Measurements from ENCODE around the gene ADCY4.
"Not testable (repeated sequence)": the region's sequence is repeated elsewhere in the genome, so short reads cannot be mapped to it uniquely, and the experiment has no call there.

Gene ADCY4

GRCh38 chr14:24366721-24367513, 32.0 kb upstream of the ADCY4 start:
- DNase-seq = peak; percentile 35

- no peak for DNase-seq
Measured at GRCh38 chr14:24366413-24366720, 31.5 kb upstream of the ADCY4 start.

GRCh38 chr14:24365600-24366412, 30.9 kb upstream of the ADCY4 start:
- peak; percentile 75 for DNase-seq

- no peak for DNase-seq
Measured at GRCh38 chr14:24364841-24365240, 30.0 kb upstream of the ADCY4 start.

- no peak for DNase-seq
Measured at GRCh38 chr14:24363401-24363800, 28.5 kb upstream of the ADCY4 start.

GRCh38 chr14:24362241-24362960, 27.5 kb upstream of the ADCY4 start:
- DNase-seq = no peak

- DNase-seq = no peak
Measured at GRCh38 chr14:24361326-24361725, 26.5 kb upstream of the ADCY4 start.

GRCh38 chr14:24360281-24360680, 25.4 kb upstream of the ADCY4 start:
- DNase-seq = no peak

- DNase-seq = no peak
Measured at GRCh38 chr14:24356208-24356607, 21.3 kb upstream of the ADCY4 start.

- DNase-seq = no peak
Measured at GRCh38 chr14:24355009-24355408, 20.1 kb upstream of the ADCY4 start.

GRCh38 chr14:24354482-24354825, 19.6 kb upstream of the ADCY4 start:
- not testable (repeated sequence) for DNase-seq

GRCh38 chr14:24353559-24354481, 18.9 kb upstream of the ADCY4 start:
- no peak for DNase-seq

- no peak for DNase-seq
Measured at GRCh38 chr14:24351517-24351916, 16.6 kb upstream of the ADCY4 start.

- no peak for DNase-seq
Measured at GRCh38 chr14:24349742-24350141, 14.9 kb upstream of the ADCY4 start.

GRCh38 chr14:24348186-24348585, 13.3 kb upstream of the ADCY4 start:
- DNase-seq = no peak

- DNase-seq = no peak
Measured at GRCh38 chr14:24347134-24347533, 12.3 kb upstream of the ADCY4 start.

GRCh38 chr14:24343795-24344660, 9.2 kb upstream of the ADCY4 start:
- DNase-seq = no peak

- no peak for DNase-seq
Measured at GRCh38 chr14:24342889-24343288, 8.0 kb upstream of the ADCY4 start.

- no peak for DNase-seq
Measured at GRCh38 chr14:24340606-24341005, 5.7 kb upstream of the ADCY4 start.

GRCh38 chr14:24339284-24340151, 4.6 kb upstream of the ADCY4 start, which contains the start of gene RIPK3:
Gene RIPK3, minus strand, starts transcription at chr14:24339991. Its CDS starts 165 bp downstream, at chr14:24339826.
- DNase-seq = peak; percentile 85
